Left hindlimb (tissue), 1 donor: Measurements from ENCODE around the gene TSR2.

ENCODE experiments used
- DNase-seq: peaks from one replicate; pipeline ENCODE4 v3.0.0-alpha.2; 2018

The TSR2 gene

GRCh38 chrX:54439960-54440871 is at the start of gene TSR2:
Gene TSR2 (plus strand): TSS chrX:54440404. CDS start chrX:54440422, 18 bp downstream.
- DNase-seq: peak; percentile 87

- DNase-seq: no peak
Observed at GRCh38 chrX:54397113-54397512, 43.1 kb upstream of the TSR2 start.

GRCh38 chrX:54407266-54407665 is 32.9 kb upstream of the TSR2 start:
- no peak for DNase-seq

GRCh38 chrX:54411732-54412131 is 28.5 kb upstream of the TSR2 start:
- no peak for DNase-seq

GRCh38 chrX:54413753-54414152 is 26.5 kb upstream of the TSR2 start:
- peak; percentile 29 for DNase-seq

- DNase-seq: peak; percentile 35
Observed at GRCh38 chrX:54415534-54416350, 24.5 kb upstream of the TSR2 start.

GRCh38 chrX:54416965-54417364 is 23.2 kb upstream of the TSR2 start:
- no peak for DNase-seq

GRCh38 chrX:54419559-54420302 is 20.5 kb upstream of the TSR2 start:
- no peak for DNase-seq

- DNase-seq: no peak
Observed at GRCh38 chrX:54422168-54422567, 18.0 kb upstream of the TSR2 start.

- DNase-seq: no peak
Observed at GRCh38 chrX:54423161-54423888, 16.9 kb upstream of the TSR2 start.

- no peak for DNase-seq
Observed at GRCh38 chrX:54427837-54428424, 12.3 kb upstream of the TSR2 start.

- no peak for DNase-seq
Observed at GRCh38 chrX:54430519-54430918, 9.7 kb upstream of the TSR2 start.

- no peak for DNase-seq
Observed at GRCh38 chrX:54435121-54435520, 5.1 kb upstream of the TSR2 start.

GRCh38 chrX:54442790-54443189 is 2.6 kb downstream of the TSR2 start:
- DNase-seq: no peak

GRCh38 chrX:54444752-54445151 is 4.5 kb downstream of the TSR2 start:
- no peak for DNase-seq

GRCh38 chrX:54446084-54446483 is 5.9 kb downstream of the TSR2 start:
- DNase-seq: no peak

GRCh38 chrX:54447461-54447860 is 7.3 kb downstream of the TSR2 start:
- DNase-seq: no peak

- no peak for DNase-seq
Observed at GRCh38 chrX:54449929-54450328, 9.7 kb downstream of the TSR2 start.

GRCh38 chrX:54452920-54453319 is 12.7 kb downstream of the TSR2 start:
- DNase-seq: no peak

- DNase-seq: no peak
Observed at GRCh38 chrX:54470054-54470760, 30.0 kb downstream of the TSR2 start.
